ENCODE results near the gene AFF1.
A peak's percentile ranks its signal among the peaks of the same experiment; 100 is the strongest.

The AFF1 gene

DNA sequence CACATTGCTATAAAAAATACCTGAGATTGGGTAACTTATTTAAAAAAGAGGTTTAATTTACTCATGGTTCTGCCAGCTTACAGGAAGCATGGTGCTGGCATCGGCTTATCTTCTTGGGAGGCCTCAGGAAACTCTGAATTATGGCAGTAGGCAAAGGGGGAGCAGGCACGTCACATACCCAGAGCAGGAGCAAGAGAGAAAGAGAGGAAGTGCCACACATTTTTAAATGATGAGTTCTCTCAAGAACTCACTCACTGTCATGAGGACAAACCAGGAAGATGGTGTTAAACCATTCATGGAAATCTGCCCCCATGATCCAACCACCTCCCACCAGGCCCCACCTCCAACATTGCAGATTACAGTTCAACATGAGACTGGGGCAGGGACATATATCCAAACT lies 10.0 kb upstream of the AFF1 start:
- peak; percentile 94 for DNase-seq

DNA sequence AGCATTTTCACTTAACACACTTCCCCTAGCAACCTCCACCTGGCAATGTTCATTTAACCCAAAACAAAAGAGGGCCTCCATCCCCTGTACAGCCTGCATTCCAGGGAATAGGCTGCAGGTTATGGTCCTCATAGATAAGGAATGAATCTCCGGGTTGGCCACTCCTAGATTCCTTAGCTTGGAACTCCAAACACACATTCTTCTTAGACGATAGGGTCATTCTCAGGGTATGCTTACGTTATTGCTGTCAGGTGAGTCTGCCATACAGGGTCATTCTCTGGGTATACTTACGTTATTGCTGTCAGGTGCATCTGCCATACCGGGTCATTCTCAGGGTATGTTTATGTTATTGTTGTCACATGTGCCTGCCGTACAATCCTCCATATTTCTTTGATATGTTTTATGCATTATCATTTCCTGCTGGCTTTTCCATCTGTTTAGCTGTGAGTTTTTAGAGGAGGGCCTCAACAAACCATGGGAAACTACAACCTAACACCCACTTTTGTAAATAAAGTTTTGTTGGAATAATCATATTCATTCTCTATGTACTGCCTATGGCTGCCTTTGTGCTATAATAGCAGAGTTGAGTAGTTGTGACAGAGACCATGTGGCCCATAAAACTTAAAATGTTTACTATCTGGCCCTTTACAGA lies 8.2 kb upstream of the AFF1 start:
- no peak for DNase-seq

DNA sequence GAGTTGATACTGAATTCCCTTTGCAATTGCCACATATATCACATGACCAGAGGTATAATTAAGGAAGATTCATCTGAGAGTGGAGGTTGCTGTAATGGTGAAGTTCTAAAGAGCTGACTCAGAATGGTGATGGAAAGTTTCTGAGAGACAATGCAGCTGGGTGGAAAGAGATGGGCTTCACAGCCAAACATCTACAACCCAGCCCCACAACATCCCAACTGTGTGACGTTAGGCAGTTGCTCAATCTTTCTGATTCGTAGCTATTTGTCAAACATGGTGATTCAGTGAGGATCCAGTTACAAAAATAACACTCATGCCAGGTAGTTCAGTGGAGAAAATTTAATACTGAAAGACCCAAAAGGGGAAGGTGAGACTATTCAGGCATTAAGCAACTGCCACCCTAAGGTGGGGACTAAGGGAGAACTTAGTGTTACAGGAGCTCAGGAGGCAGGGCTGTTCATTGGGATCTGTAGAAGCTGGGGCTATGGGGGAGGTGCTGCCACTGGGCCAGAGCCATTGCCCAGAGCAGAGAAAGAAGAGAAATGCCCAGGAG lies 6.9 kb upstream of the AFF1 start:
- DNase-seq, result peak; percentile 88

DNA sequence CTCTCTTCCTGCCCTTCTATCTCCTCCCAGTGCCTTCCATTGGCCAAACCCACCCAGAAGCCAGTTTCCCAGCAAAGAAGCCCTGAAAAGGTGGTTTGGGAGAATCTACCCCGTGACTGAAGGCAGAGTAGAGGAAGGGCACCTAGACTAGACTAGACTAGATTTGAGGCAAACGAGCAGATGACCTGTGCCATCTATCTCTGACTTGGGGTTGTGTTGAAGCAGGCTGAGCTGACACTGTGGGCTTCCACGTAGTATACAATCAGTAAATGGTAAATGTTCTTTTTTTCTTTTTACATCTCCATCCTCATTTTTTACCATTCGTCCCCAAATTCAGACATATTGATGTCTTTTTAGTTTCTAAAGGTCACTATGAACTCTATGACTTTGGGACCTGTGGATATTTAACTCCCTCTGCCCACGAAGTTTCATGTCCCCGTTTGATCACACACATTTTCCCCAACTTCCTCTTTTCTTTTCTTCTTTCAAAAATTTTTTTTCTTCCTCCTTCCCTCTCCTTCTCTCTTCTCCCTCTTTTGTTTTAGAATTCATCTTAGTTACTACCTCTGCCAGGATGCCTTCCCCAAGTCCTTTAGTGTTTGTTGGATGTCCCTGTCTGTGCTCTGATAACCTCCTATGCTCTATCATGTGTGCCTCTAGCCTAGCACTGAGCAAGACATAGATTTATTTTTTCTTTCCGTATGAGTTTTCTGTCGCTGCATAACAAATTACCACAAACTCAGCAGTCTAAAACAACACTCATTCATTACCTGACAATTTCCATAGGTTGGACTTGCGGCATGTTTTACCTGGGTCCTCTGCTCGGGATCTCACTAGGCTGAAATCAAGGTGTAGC lies 6.2 kb upstream of the AFF1 start:
- no peak for DNase-seq

GRCh38 chr4:86934147-86934770 lies 552 bp upstream of the AFF1 start:
- DNase-seq, result no peak

DNA sequence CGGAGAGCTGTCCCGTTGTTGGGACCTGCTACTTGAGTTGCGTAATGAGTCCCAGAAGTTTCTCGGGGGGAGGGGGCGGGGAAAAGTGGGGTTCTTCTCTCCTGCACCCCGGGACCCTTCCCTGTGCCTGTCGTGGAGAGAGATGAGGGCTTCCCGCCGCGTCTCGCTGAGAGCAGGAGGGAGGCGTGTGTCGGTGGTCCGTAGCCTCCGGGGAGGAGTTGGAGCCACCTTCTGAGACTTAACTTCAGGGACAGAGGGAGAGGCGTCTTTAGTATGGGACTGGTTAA lies 698 bp downstream of the AFF1 start:
- no peak for DNase-seq

GRCh38 chr4:86935853-86936733 lies 1.3 kb downstream of the AFF1 start:
- DNase-seq, result peak; percentile 52

GRCh38 chr4:86938771-86939520 lies 4.1 kb downstream of the AFF1 start:
- DNase-seq, result no peak

DNA sequence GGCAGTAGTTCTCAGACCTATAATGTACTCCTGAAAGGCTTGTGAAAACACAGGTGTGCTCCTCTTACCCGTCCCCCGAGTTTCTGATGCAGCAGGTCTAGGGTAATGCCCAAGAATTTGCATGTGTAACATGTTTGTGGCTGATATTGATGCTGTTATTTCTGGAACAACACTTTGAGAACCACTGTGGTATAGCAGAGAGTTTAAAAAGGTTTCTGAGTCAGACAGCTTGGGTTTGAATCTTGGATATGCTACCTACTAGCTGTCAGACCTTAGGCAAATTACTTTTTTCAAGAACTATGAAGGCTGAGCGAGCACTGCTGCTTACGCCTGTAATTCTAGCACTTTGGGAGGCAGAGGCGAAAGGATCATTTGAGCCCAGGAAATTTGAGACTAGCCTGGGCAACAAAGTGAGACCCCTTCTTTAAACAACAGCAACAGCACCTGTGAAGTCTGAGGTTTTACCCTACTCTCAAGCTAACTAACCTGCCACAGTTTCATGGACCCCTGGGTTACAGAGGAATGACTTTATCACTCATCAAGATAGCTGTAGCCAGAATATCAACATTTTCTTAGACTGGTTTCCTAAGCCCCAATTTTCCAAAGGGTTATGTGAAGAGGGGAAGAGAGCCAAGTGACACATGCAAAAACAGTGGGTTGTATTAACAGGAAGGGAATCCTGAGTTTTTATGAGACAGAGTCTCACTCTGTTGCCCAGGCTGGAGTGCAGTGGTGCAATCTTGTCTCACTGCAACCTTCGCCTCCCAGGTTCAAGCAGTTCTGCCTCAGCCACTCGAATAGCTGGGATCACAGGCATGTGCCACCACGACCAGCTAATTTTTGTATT lies 5.1 kb downstream of the AFF1 start:
- DNase-seq, result no peak

DNA sequence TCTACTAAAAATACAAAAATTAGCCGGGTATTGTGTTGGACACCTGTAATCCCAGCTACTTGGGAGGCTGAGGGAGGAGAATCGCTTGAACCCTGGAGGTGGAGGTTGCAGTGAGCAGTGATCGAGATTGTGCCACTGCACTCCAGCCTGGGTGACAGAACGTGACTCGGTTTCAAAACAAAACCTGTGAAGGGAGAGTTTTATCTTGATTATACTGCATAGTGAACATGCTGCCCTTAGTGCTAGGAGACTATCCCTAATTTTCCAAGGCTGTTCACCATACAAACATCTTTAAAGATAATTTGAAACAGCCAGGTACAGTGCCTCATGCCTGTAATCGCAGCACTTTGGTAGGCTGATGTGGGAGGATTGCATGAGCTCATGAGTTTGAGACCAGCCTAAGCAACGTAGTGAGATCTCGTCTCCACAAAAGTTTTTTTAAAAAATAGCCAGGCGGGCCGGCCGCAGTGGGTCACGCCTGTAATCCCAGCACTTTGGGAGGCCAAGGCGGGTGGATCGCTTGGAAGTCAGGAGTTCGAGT lies 6.2 kb downstream of the AFF1 start:
- no peak for DNase-seq

GRCh38 chr4:86942185-86942666 lies 7.4 kb downstream of the AFF1 start:
- no peak for DNase-seq

DNA sequence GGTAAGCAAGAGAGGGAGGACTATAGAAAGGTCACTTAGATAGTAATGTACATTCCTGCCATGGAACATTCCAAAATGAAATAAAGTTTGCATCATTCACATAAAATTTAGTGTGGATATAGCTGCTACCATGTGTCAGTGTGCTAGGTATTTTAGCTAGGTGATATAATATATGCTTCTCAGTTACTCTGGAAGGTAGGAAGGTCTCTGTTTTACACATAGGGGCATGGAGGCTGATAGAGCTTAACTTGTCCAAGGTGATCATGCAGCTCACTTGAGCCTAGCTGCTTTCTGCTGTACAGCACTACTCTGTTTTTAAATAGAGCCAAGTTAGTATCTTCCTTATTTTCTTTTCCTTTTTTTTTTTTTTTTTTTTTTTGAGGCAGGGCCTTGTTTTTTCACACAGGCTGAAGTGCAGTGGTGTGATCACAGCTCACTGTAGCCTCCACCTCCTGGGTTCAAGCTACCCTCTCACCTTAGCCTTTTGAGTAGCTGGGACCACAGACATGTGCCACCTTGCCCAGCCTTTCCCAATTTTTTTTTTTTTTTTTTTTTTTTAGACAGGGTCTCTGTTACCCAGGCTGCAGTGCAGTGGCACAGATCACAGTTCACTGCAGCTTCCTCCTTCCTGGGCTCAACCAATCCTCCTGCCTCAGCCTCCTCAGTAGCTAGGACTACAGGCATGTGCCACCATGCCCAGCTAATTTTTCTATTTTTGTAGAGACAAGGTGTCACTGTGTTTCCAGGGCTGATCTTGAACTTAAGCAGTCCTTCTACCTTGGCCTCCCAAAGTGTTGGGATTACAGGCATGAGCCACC lies 10.4 kb downstream of the AFF1 start:
- no peak for DNase-seq

DNA sequence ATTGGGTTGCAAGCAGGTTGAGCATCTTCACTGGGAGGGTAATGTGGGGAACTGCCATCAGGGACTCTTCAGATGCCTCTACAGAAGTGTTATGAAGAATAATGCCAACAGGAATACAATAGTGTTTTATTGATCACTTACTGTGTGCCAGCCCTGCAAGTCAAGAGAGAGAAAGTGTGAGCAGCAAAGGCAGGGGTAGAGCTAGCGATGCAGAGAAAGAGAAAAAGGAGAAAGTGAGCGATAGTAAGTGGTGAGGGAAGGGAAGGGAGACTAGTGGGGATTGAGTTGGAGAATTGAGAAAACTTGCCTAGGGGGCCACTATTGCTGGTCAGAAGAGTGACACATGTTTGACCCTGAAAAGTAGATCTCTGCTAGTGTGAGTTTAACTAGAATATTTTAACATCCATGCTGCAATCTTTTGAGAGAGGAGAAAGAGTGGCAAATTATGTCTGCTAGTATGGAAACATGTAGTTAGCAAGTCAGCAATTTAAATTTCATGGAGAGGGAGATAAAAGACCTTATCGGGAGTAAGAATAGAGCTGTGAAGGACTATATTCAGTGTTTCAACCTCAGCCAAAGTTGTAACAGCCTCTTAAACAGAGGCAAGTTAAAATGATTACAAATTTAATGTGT lies 12.2 kb downstream of the AFF1 start:
- DNase-seq, result no peak

- DNase-seq, result no peak
Measured at GRCh38 chr4:86947501-86948120, 12.8 kb downstream of the AFF1 start.

GRCh38 chr4:86948276-86948675 lies 13.5 kb downstream of the AFF1 start:
- DNase-seq, result no peak

DNA sequence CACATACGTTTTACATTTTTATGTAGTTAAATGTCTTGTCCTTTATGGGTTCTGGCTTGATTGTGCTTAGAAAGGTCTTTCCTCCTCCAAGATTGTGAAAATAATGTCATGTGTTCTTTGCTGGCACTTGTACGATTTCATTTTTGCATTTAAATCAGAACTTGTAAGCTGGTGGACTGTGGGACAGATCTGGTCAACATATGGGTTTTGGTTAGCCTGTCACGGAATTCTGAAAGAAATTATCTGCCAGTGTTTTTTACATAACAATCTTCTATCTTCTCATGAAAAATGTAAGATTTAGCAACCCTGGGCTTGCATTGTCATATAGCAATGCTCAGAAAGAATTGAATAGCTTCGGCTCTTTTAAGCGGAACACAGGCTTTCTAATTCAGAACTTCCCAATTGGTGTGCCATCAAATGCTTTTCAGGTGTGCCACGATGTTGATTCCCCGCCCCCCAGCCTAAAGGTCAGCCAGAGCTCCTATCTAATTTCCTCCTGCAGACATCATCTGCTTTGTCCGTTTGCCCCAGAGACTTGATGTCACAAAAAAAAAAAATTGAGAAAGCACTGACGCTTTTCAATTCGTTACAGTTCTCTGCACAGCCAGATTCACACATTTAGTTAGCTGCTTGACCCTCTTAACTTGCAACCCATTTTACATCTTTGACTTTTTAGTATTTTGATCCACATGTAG lies 16.2 kb downstream of the AFF1 start:
- DNase-seq, result no peak

- no peak for DNase-seq
Measured at GRCh38 chr4:86955888-86956451, 21.2 kb downstream of the AFF1 start.

- peak; percentile 76 for DNase-seq
Measured at GRCh38 chr4:86957215-86957614, 22.4 kb downstream of the AFF1 start.

Data from fibroblast of skin of scalp (primary cell).